NCI-H1694 treated with DMSO at 0.1 percent for 48 hours (cell line): Measurements from ENCODE around the gene NSD1.

Experiments used
- DNase-seq: peaks from one replicate; lab custom pipeline; 2025; lab: John Stamatoyannopoulos, UW

Gene NSD1

DNA sequence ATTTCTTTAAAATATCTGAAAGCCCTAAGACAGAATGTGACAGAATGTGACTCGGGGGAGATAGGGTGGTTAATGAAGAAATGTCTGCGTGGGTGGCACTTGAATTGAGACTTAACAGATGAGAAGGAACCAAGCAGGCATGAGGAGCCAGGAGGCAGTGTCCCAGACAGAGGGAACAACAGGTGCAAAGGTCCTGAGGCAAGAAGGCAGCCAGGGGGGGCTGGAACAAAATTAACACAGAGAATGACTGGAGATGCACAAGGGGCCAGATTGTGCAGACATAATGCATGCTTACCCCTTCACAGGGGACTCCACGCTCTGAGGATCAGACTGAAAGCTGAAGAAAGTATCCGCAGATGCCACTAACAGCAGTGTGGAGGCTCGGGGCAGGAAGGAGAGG is 216.2 kb downstream of the NSD1 start:
- no peak for DNase-seq
